ENCODE measurements around the gene CACNA1C. TPM values are rescaled to one million over a fixed set of nuclear protein-coding genes. Genes with fewer than 3 reads are reported as not detected.
A peak's percentile ranks its signal among the peaks of the same experiment; 100 is the strongest.

The CACNA1C gene
- polyA plus RNA-seq, 4 donors: 0.67 to 2.5 (median 2.0) TPM

GRCh38 chr12:2481951-2482350 lies 429.2 kb downstream of the CACNA1C start:
- Histone ChIP-seq H3K9me3 (ENCODE audit: control insufficient read depth in 2 of 2, insufficient read depth in 1 of 2, low read depth in 1 of 2, low read length in 1 of 2) (no peaks in the 10 kb centered on the region), H3K27me3 (ENCODE audit: control insufficient read depth in 3 of 3, insufficient read depth in 3 of 3, low read length in 3 of 3) (no peaks in the 10 kb centered on the region), H3K36me3 (ENCODE audit: control insufficient read depth in 3 of 3, insufficient read depth in 2 of 3, low read depth in 1 of 3, low read length in 3 of 3) (no peaks in the 10 kb centered on the region), H3K4me3 (ENCODE audit: low read depth in 1 of 3, low read length in 3 of 3) (no peak overlapping the region), H3K27ac (ENCODE audit: low read depth in 1 of 3, low read length in 2 of 3) (no peak overlapping the region), H3K4me1 (ENCODE audit: control insufficient read depth in 3 of 3, insufficient read depth in 2 of 3, low read depth in 1 of 3, low read length in 2 of 3) (no peaks in the 10 kb centered on the region)
- DNase-seq: no peak
- no peak for FAIRE-seq
- 90 to 93% (median 90%) methylated on average over 10 of the region's 10 CpGs for WGBS, 3 donors

- Histone ChIP-seq H3K27me3 (ENCODE audit: control insufficient read depth in 3 of 3, insufficient read depth in 3 of 3, low read length in 3 of 3) (no peaks in the 10 kb centered on the region), H3K36me3 (ENCODE audit: control insufficient read depth in 3 of 3, insufficient read depth in 2 of 3, low read depth in 1 of 3, low read length in 3 of 3) (no peaks in the 10 kb centered on the region), H3K4me1 (ENCODE audit: control insufficient read depth in 3 of 3, insufficient read depth in 2 of 3, low read depth in 1 of 3, low read length in 2 of 3) (no peaks in the 10 kb centered on the region), H3K27ac (ENCODE audit: low read depth in 1 of 3, low read length in 2 of 3) (no peak overlapping the region), H3K9me3 (ENCODE audit: control insufficient read depth in 2 of 2, insufficient read depth in 1 of 2, low read depth in 1 of 2, low read length in 1 of 2) (no peaks in the 10 kb centered on the region), H3K4me3 (ENCODE audit: low read depth in 1 of 3, low read length in 3 of 3) (no peak overlapping the region)
- FAIRE-seq (no peak), DNase-seq (no peak)
- WGBS, 3 donors: 67 to 77% (median 76%) methylated on average over 13 of the region's 13 CpGs
Measured at GRCh38 chr12:2482938-2483660, 430.3 kb downstream of the CACNA1C start.

GRCh38 chr12:2483713-2484112 lies 430.9 kb downstream of the CACNA1C start:
- peak in 1 of 2 donors; percentile 32 for DNase-seq
- Histone ChIP-seq H3K9me3 (ENCODE audit: control insufficient read depth in 2 of 2, insufficient read depth in 1 of 2, low read depth in 1 of 2, low read length in 1 of 2) (no peaks in the 10 kb centered on the region), H3K4me1 (ENCODE audit: control insufficient read depth in 3 of 3, insufficient read depth in 2 of 3, low read depth in 1 of 3, low read length in 2 of 3) (no peaks in the 10 kb centered on the region), H3K27me3 (ENCODE audit: control insufficient read depth in 3 of 3, insufficient read depth in 3 of 3, low read length in 3 of 3) (no peaks in the 10 kb centered on the region), H3K27ac (ENCODE audit: low read depth in 1 of 3, low read length in 2 of 3) (no peak overlapping the region), H3K4me3 (ENCODE audit: low read depth in 1 of 3, low read length in 3 of 3) (no peak overlapping the region), H3K36me3 (ENCODE audit: control insufficient read depth in 3 of 3, insufficient read depth in 2 of 3, low read depth in 1 of 3, low read length in 3 of 3) (no peaks in the 10 kb centered on the region)
- WGBS, 3 donors: 37 to 68% (median 40%) methylated on average over 3 of the region's 3 CpGs
- FAIRE-seq: no peak

GRCh38 chr12:2484141-2484776 lies 431.5 kb downstream of the CACNA1C start:
- FAIRE-seq: no peak
- 77 to 78% (median 78%) methylated on average over 13 of the region's 13 CpGs for WGBS, 3 donors

GRCh38 chr12:2485681-2486080 lies 432.9 kb downstream of the CACNA1C start:
- Histone ChIP-seq H3K27me3 (ENCODE audit: control insufficient read depth in 3 of 3, insufficient read depth in 3 of 3, low read length in 3 of 3) (no peaks in the 10 kb centered on the region), H3K9me3 (ENCODE audit: control insufficient read depth in 2 of 2, insufficient read depth in 1 of 2, low read depth in 1 of 2, low read length in 1 of 2) (no peaks in the 10 kb centered on the region), H3K27ac (ENCODE audit: low read depth in 1 of 3, low read length in 2 of 3) (no peak overlapping the region), H3K4me1 (ENCODE audit: control insufficient read depth in 3 of 3, insufficient read depth in 2 of 3, low read depth in 1 of 3, low read length in 2 of 3) (no peaks in the 10 kb centered on the region), H3K36me3 (ENCODE audit: control insufficient read depth in 3 of 3, insufficient read depth in 2 of 3, low read depth in 1 of 3, low read length in 3 of 3) (no peaks in the 10 kb centered on the region), H3K4me3 (ENCODE audit: low read depth in 1 of 3, low read length in 3 of 3) (no peak overlapping the region)
- no peak for FAIRE-seq
- WGBS, 3 donors: 73 to 86% (median 80%) methylated on average over 7 of the region's 7 CpGs
- no peak for DNase-seq

More at GRCh38 chr12:2484141-2484776, 431.5 kb downstream of the CACNA1C start:
- Histone ChIP-seq H3K4me1 (ENCODE audit: control insufficient read depth in 3 of 3, insufficient read depth in 2 of 3, low read depth in 1 of 3, low read length in 2 of 3) (no peaks in the 10 kb centered on the region), H3K36me3 (ENCODE audit: control insufficient read depth in 3 of 3, insufficient read depth in 2 of 3, low read depth in 1 of 3, low read length in 3 of 3) (no peaks in the 10 kb centered on the region), H3K27ac (ENCODE audit: low read depth in 1 of 3, low read length in 2 of 3) (no peak overlapping the region), H3K27me3 (ENCODE audit: control insufficient read depth in 3 of 3, insufficient read depth in 3 of 3, low read length in 3 of 3) (no peaks in the 10 kb centered on the region), H3K4me3 (ENCODE audit: low read depth in 1 of 3, low read length in 3 of 3) (no peak overlapping the region), H3K9me3 (ENCODE audit: control insufficient read depth in 2 of 2, insufficient read depth in 1 of 2, low read depth in 1 of 2, low read length in 1 of 2) (no peaks in the 10 kb centered on the region)
- no peak for DNase-seq

- H3K4me1 ChIP-seq (ENCODE audit: control insufficient read depth in 3 of 3, insufficient read depth in 2 of 3, low read depth in 1 of 3, low read length in 2 of 3): no peaks in the 10 kb centered on the region
- no peaks in the 10 kb centered on the region for H3K36me3 ChIP-seq (ENCODE audit: control insufficient read depth in 3 of 3, insufficient read depth in 2 of 3, low read depth in 1 of 3, low read length in 3 of 3)
- DNase-seq: no peak
- peak overlapping the region in 1 of 3 donors; percentile 5 for H3K27ac ChIP-seq (ENCODE audit: low read depth in 1 of 3, low read length in 2 of 3)
- no peak overlapping the region for H3K4me3 ChIP-seq (ENCODE audit: low read depth in 1 of 3, low read length in 3 of 3)
- H3K9me3 ChIP-seq (ENCODE audit: control insufficient read depth in 2 of 2, insufficient read depth in 1 of 2, low read depth in 1 of 2, low read length in 1 of 2): no peaks in the 10 kb centered on the region
- FAIRE-seq: no peak
- 64 to 87% (median 76%) methylated on average over 5 of the region's 5 CpGs for whole genome bisulfite sequencing, 3 donors
- no peaks in the 10 kb centered on the region for H3K27me3 ChIP-seq (ENCODE audit: control insufficient read depth in 3 of 3, insufficient read depth in 3 of 3, low read length in 3 of 3)
Measured at GRCh38 chr12:2486796-2487195, 434.0 kb downstream of the CACNA1C start.

GRCh38 chr12:2487278-2487677 lies 434.5 kb downstream of the CACNA1C start:
- DNase-seq (no peak), FAIRE-seq (no peak)
- Histone ChIP-seq H3K9me3 (ENCODE audit: control insufficient read depth in 2 of 2, insufficient read depth in 1 of 2, low read depth in 1 of 2, low read length in 1 of 2) (no peaks in the 10 kb centered on the region), H3K27me3 (ENCODE audit: control insufficient read depth in 3 of 3, insufficient read depth in 3 of 3, low read length in 3 of 3) (no peaks in the 10 kb centered on the region), H3K27ac (ENCODE audit: low read depth in 1 of 3, low read length in 2 of 3) (no peak overlapping the region), H3K4me1 (ENCODE audit: control insufficient read depth in 3 of 3, insufficient read depth in 2 of 3, low read depth in 1 of 3, low read length in 2 of 3) (no peaks in the 10 kb centered on the region), H3K36me3 (ENCODE audit: control insufficient read depth in 3 of 3, insufficient read depth in 2 of 3, low read depth in 1 of 3, low read length in 3 of 3) (no peaks in the 10 kb centered on the region), H3K4me3 (ENCODE audit: low read depth in 1 of 3, low read length in 3 of 3) (no peak overlapping the region)
- WGBS, 3 donors: 68 to 82% (median 75%) methylated on average over 5 of the region's 5 CpGs

- no peaks in the 10 kb centered on the region for H3K36me3 ChIP-seq (ENCODE audit: control insufficient read depth in 3 of 3, insufficient read depth in 2 of 3, low read depth in 1 of 3, low read length in 3 of 3)
- DNase-seq (no peak), FAIRE-seq (no peak)
- no peaks in the 10 kb centered on the region for H3K27me3 ChIP-seq (ENCODE audit: control insufficient read depth in 3 of 3, insufficient read depth in 3 of 3, low read length in 3 of 3)
- no peaks in the 10 kb centered on the region for H3K9me3 ChIP-seq (ENCODE audit: control insufficient read depth in 2 of 2, insufficient read depth in 1 of 2, low read depth in 1 of 2, low read length in 1 of 2)
- WGBS, 3 donors: 93 to 94% (median 93%) methylated on average over 10 of the region's 10 CpGs
- H3K27ac ChIP-seq (ENCODE audit: low read depth in 1 of 3, low read length in 2 of 3): no peak overlapping the region
- no peak overlapping the region for H3K4me3 ChIP-seq (ENCODE audit: low read depth in 1 of 3, low read length in 3 of 3)
- peaks cover 0 to 3% (median 0%) of the 10 kb centered on the region in 3 donors for H3K4me1 ChIP-seq (ENCODE audit: control insufficient read depth in 3 of 3, insufficient read depth in 2 of 3, low read depth in 1 of 3, low read length in 2 of 3)
Measured at GRCh38 chr12:2488131-2488530, 435.3 kb downstream of the CACNA1C start.
